Fibroblast of upper back skin (primary cell): ENCODE measurements around the gene AEN.

Experiments used
- DNase-seq: peaks from one replicate; pipeline ENCODE4 v3.0.0-alpha.2; 2013

The AEN gene, protein sequence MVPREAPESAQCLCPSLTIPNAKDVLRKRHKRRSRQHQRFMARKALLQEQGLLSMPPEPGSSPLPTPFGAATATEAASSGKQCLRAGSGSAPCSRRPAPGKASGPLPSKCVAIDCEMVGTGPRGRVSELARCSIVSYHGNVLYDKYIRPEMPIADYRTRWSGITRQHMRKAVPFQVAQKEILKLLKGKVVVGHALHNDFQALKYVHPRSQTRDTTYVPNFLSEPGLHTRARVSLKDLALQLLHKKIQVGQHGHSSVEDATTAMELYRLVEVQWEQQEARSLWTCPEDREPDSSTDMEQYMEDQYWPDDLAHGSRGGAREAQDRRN

DNA sequence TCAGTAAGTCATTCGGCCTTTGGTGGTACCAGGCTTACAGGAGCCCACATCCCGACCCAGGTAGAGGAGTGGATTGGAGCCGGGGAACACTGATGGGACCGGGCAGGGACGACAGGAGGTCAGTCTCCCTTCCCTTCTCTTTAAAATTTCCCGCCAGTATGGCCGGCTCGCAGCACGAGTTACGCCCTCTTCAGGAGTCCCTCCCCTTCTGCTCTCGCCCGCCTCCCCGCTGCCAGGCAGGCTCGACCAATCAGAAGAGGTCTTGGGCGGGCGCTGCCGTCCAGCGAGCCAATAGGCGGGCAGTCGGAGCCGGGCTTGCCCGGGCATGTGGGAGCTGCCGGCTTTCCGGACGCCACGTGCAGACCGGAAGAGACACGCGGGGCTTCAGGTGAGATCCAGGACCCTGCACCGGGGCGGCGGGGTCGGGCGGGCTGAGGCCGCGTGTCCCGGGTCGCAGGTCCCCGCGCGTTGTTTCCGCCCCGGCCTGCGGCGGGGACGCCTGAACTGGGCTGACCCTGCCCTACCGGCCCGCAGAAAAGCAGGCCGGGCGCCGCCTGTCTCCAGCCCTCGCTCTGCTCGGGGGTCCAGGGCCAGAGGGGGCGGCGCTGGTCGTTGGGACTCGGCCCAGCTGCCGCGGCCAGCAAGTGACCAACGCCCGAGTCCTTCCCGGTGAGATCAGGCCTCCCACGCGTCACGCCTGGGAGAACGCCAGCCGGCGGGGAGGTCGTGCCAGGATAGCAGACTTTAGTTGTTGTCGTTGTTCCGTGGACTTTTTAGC lies at the start of gene AEN:
Gene AEN (plus strand): TSS at position 346 of the 778 bp plus-strand sequence. CDS start 4,870 bp downstream, outside the sequence.
- peak; percentile 97 for DNase-seq

DNA sequence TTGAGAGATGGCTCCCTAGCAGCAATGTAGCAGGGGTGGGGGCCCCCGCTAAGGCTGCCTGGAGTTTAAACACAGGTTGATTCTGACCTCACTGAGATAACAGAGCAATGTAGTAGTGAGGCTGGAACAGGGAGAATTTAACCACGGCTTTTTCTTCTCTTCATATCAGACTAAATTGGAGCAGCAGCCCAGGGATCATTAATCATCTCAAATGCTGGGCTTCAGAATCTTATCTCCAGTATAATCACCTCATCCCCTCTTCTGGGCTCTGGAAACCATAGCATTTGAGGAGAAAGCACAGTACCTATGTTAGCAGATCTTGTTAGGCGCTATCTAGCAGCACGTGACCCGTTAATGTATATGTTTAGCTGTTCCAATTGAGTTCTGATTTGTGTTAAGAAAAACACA lies 49.3 kb upstream of the AEN start:
- DNase-seq: no peak

DNA sequence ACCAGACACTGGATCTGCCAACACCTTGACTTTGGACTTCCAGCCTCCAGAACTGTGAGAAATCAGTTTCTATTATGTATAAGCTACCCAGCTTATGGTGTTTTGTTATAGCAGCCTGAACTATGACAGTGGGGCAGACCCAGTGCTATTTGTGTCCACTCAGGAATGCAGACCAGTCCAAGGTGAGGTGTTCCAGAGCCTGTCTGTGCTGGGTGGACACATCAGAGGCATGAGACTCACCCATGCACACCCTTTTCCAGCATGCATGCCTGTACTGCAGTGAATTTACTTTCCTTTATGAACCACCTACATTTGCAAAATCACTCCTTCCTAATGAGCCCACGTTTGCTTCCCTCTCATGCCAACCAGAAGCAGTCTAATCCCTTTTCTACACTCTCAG lies 47.1 kb upstream of the AEN start:
- no peak for DNase-seq

DNA sequence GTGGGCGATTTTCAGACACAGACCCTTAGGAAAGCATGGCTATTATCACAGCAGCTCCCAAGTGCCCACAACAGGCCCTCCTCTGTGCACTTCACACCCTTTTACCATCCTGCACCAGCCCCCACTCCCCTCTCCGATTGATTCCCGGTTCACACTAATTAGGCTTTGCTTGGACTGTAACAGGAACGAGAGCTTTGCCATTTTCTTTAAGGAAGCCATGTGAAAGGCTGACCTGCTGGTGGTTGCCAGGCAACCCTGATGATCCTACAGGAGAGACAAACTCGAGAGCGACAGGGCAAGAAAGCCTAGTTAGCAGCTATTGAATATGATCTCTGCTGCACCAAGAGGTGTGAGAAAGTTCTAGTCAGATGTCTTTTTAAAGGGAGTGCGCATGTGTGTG lies 46.5 kb upstream of the AEN start:
- DNase-seq: no peak

DNA sequence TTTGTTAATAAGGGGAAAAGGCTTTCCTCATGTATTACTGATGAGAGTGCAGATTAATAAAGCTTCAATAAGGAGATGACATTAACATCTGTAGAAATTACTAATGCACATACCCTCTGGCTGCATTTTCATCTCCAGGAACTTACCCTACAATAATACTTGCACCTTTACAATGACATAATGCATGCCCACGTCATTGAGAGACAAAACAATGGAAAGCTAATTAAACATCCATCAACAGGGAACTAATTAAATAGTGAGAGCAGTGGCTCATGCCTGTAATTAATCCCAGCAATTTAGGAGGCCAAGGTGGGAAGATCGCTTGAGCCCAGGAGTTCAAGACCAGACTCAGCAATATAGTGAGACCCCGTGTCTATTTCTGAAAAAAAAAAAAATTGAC lies 41.8 kb upstream of the AEN start:
- DNase-seq: no peak

DNA sequence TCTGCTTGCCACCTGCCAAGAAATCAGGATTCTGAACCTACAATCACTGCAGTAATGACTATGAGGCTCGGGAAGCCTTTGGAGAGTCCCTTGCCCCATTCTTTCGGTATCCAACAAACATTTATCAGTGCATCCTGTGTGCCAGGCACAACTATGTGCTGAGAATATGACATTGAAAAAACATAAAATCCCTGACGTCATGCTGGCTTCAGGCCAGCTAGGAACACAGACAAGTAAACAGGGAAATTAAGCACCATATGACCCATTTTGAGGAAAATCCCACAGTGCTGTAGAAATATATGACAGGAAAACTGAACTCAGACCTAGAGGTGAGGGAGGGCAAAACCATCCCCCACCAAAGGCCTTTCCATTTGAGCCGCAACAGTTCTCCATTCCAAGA lies 40.6 kb upstream of the AEN start:
- no peak for DNase-seq

DNA sequence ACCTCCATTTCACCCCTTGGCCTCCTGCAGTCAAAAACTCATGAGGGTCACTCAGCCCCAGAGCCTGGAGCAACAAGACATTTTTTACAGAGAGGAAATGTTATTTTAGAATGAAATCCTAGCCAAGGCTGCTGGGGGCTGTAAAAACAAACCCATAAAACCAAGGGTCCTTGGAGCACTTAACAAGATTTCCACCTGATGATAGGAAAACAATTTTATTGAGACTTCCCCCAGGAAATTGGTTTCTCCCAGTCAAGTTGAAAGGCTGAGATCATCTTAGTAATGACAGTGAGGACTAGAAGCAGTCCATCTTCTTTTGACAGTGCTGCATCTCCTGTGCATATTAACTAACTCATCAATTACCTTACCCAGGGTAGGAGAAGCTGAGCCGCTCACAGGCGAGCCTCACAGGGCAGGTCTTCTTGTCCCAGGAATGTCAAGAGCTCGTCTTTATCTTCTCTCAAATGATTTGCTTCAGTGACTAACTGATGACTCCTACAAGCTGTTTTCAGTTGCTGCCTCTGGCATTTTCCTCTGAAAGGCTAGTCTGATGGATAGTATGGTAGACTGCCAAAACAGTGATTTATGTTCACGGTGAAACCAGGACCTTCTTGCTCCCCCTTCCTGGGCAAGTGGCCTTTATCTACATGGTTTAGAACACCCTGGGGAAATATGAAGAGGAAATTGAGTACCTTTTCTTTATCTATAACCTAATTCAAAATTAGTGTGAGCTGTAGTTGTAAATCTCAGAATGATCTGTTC lies 34.6 kb upstream of the AEN start:
- DNase-seq: peak; percentile 58

DNA sequence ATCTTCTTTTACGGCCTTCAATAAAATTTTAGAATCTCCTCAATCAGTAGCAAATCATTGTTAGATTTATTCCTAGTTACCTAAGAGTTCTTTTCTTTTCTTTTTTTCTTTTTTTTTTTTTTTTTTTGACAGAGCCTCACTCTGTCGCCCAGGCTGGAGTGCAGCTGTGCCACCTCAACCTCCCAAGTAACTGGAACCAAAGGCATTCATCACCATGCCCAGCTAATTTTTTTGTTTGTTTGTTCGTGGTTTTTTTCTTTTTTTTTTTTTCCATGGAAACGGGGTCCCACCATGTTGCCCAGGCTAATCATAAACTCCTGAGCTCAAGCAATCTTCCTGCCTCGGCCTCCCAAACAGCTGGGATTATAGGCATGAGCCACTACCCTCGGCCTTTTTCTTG lies 30.4 kb upstream of the AEN start:
- no peak for DNase-seq

DNA sequence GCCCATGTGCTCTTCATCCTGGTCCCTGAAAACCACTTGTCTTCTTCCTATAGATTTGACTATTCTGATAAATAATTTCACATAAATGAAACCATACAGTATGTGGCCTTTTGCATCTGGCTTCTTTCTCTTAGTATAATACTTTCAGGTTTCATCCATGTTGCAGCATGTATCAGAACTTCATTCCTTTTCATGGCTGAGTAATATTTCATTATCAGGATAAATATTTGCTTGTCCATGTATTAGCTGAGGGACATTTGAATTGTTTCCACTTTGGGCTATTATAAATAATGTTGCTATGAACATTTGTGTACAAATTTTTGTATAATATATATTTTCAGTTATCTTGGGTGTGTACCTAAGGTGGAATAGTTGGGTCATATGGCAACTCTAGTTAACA lies 29.8 kb upstream of the AEN start:
- no peak for DNase-seq

DNA sequence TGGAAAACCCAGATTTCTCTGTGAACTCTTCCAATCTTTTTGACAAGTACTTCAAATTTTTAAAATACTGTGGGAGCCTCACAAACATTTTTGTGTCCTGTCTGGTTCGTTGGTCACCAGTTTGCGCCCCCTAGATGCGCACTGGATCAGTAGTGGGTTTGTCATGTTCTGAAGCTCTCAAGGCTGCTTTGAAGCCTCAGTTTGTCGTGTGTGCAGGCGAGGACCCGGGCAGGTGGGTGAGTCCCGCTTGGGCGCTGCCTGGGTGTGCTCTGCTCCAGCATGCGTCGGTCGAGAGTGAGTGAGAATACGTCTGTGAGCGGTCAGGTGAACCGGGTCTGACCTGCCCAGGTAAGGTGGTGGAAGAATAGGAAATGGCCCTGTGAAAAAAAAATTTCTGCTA lies 17.3 kb upstream of the AEN start:
- no peak for DNase-seq

DNA sequence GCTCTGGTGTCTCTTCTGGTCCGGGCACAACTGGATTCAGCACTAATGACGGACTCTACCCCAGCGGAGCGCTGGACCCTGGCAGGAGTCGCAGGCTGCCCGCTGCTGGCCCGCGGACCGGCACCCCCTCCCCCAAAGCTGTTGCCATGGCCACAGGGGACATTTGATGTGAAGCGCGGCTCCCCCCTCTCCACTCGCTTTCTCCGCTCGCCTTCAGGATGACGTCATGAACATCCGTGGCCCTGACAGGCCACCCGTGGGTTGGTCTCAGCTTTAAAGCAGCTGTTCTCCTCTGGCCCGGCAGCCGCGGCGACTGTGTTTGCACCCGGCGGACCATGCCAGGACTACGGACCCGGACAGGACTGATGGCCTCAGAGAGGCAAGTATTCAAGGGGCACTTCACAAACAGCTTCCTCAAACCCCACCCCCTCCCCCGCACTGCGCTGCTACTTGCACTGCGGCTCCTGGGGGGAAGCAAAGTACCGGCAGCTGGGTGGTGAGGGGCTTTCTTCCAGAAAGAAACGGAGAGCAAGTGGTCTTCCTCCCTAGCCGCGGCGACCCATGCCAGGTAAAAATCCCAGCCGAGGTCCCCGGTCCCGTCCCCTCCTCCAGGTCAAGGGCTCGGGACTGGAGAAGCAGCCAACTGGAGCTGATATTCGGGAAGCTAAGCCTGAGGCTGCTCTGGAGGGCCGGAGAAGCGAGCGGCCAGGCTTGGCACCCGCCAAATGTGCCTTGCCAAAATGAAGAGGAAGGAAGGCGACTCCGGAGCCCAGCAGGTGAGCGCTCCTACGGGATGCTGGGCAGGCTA lies 16.6 kb upstream of the AEN start:
- no peak for DNase-seq

DNA sequence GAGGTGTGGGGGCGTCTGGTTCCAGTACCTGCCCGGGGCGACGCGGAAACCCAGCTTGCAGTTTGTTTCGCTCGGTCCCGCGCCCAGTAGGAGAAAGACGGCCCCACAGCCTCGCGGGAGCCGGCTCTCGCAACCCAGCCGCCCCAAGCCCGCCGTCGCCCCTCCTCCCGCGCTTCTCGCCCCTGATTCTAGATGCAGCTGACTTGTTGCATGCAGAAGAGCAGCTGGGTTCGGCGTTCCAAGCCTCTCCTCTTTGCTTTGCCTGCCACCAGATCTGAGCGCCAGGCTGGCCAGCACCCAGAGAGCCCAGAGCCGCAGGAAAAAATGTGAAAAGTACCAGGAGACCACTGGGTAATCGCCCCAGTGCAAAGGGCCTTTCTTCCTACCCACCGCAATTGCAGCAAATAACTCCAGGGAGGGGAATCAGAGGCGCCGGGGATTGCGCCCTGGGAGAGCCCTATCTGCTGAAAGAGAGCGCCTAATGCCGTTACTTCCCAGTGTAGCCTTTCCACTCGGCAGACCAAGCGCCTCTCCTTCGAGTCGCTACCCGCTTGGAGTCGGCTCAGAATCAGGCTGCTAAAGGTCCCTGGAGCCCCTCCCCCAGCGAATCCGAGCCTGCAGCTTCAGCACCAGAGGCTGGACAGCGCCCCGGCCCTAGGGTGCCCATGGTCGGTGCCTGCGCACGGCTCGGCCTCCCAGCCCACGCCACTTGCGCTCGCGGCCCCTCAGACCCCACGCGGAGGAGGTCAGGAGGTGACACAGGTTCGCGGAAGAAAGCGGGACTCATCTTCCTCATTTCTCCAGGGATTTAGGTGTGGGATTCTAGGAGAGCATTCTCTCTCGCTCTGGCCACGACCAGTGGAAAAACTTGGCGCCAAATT lies 15.7 kb upstream of the AEN start:
- DNase-seq: peak; percentile 34

DNA sequence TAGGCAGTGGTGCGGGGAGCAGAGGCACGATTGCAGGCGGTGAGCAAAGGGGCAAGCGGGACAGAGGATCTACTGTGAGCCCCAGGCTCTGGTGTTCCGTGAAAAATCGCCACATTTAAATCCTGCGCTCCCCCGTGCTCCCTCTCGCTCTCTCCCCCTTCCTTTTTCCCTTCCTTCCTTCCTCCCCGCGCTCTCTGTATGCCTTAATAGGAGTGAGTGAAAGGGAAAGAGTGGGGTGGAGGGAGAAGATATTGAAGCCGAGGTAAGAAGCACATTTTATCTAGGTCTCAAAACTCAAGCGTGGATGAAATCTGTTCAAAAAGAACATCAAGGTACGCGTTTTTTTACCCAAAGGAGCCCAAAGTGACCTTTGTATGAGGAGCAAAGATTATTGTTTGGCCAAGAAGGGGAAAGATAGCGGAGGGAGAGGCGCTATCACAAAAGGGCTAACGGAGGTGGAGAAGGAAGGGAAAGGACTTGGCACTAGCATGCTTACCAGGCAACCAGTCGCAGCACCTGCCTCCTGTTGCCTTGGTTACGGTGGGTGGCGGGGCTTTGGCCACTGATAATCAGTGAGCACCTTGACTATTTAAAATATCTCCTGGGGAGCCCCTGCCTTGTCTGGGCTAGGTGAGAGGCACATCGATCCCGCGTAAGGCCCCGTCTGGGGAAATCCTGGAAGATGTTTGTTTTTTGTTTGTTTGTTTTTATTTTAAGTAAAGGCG lies 14.9 kb upstream of the AEN start:
- DNase-seq: no peak

DNA sequence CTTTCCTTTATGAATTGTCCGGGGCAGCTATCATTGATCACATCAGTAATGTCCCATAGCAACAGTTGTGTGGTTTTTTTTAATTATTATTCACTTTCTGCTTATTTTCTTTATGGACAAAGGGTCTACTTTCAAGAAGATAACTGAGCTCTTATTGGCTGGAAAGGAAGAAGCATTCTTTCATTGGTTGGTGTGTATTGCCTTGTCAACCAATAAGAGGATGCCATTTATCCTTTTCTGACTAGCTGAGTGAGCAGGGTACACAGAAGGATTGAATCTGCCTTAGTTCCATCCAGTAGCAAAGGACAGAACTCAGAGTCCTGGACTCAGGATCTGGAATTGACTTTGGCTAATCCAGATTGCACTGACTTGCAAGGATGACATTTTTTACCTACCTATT lies 13.2 kb upstream of the AEN start:
- DNase-seq: no peak

DNA sequence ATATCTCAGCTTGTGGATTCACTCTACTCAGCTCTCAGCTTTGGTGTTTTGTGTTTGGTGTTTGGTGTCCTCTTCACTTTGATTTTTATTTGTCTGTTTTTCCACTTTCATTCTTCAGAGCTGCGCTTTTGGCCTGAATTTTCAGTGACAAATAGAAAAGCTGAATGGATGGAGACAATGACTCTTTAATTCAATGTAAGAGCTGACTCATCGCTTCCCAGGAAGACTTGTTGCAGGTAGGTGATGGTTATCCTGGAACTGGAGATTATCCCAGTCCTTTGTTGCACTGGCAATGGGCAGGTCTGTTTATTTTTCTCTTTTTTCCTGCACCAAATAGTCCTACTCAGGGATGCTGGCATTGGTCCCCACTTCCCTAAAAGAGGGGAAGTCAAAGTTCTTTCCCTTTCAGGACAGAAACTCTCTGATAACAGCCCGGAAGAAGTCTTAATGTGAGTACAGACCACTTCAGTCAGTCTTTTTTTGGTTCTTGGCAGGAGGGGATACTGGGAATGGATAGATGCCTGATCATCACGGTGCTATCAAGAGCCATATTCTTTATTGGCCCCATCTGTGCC lies 12.4 kb upstream of the AEN start:
- no peak for DNase-seq

DNA sequence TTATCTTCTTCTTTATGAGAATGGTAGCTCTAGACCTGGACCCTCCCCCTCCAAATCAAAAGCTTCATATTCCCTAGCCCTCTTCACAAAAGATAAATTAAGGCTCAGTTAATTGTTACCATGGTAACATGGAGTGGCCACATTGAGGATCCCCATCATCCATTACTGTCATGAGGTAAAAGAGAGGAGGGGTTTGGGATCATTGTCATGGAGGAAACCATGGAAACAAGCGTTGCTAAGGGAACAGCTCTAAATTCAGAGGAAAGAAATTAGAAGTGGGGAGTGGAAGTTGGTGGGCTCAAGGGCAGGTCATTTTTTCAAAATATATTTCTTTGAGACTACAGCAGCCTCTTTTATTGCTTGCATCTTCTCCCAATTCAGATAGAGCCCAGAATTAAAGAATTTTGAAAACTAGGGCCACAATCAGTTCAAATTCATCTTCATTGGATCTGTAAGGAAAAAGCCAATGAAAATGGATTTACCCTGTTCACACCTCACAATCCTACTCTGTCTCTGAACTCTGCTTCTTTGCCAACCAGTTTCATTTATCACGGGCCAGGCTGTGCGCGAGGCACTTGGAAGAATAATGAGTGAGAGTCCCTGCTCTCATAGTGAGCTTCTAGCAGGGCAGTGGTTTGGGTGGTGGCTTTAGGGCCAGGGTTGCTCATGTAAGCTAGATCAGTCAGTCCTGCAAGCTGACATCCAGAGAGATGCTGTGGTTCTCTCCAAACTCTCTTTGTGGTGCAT lies 11.6 kb upstream of the AEN start:
- no peak for DNase-seq

DNA sequence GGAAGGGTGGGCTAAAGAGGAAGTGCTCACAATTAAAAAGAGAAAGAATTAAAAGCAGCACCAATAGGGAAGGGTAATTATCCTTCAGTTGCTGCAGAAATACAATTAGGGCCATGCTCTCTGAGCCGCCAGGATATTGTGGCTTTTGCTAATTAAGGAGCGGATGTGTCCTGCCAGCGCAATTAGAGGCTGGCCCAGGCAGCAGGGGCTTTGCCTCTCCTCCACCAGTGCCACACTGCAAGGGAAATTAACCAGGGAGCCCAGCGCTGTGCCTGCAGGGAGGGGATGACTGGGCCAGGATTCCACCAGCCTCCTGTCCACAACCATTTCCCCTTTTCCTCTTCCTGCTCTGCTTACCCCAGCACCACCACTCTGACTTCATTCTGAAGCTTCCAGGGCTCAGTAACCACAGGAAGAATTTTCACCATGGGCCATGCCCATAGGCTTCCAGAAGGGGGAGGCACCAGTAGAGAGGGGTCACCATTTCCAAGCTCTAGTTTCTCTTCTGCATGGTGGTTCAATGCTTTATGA lies 10.4 kb upstream of the AEN start:
- DNase-seq: peak; percentile 33

DNA sequence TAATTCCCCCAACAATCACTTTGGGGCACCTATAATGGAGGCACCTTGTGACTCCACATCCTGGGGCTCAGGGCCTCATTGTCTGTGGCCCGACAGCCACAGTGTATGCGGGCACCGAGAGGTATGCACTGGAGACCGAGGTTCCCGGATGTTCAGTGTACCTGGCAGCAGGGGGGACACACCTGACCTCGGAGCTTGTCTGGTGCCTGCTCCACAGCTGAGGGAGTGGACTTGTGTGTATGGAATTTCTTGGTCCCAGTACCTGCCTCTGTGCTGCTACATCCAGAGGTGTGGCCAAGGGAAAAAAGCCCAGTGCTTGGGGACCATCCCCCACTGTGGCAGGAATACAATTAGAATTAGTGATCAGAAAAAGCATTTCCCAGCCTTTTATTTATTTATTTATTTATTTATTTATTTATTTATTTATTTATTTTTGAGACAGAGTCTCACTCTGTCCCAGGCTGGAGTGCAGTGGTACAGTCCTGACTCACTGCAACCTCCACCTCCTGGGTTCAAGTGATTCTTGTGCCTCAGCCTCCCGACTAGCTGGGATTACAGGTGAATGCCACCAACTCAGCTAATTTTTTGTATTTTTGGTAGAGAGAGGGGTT lies 8.8 kb upstream of the AEN start:
- no peak for DNase-seq
